Heart left ventricle (tissue), 16 donors: ENCODE measurements around the gene STOML1. TPM values are rescaled to one million over a fixed set of nuclear protein-coding genes. Genes with fewer than 3 reads are reported as not detected.
A peak's percentile ranks its signal among the peaks of the same experiment; 100 is the strongest.

Source experiments
- ATAC-seq, 4 donors: fragments of 200-7000 bp; cut with Tn5 transposase; one replicate each; pipeline ENCODE4 v1.9.1; 2020 to 2022; ENCODE audit warnings: moderate library complexity in 4 of 4, mild to moderate bottlenecking in 3 of 4, moderate number of reproducible peaks in 1 of 4
- DNase-seq, 5 donors: peaks; one replicate each; pipeline ENCODE4 v3.0.0-alpha.2; 2020
- H3K27ac ChIP-seq, 12 donors: fragments of 200-600 bp; sonication (generic) in 4 of 12; one replicate each; pipeline versions ENCODE4 v1.5.0 to v1.8.0; 2016 to 2022; ENCODE audit warnings: mild to moderate bottlenecking in 2 of 12
- H3K27me3 ChIP-seq, 9 donors: fragments of 200-600 bp; sonication (generic) in 2 of 9; one replicate each; pipeline versions ENCODE4 v1.5.1 to v1.8.0; 2016 to 2022; ENCODE audit warnings: mild to moderate bottlenecking in 3 of 9
- H3K36me3 ChIP-seq, 9 donors: fragments of 200-600 bp; sonication (generic) in 2 of 9; one replicate each; pipeline versions ENCODE4 v1.5.0 to v1.8.0; 2018 to 2022; ENCODE audit warnings: mild to moderate bottlenecking in 2 of 9
- H3K4me1 ChIP-seq, 12 donors: fragments of 200-600 bp; sonication (generic) in 4 of 12; one replicate each; pipeline versions ENCODE4 v1.5.0 to v1.8.0; 2016 to 2022; ENCODE audit warnings: mild to moderate bottlenecking in 3 of 12
- H3K4me3 ChIP-seq, 12 donors: fragments of 200-600 bp; sonication (generic) in 4 of 12; one replicate each; pipeline versions ENCODE4 v1.5.0 to v1.8.0; 2017 to 2022; ENCODE audit warnings: mild to moderate bottlenecking in 9 of 12, moderate library complexity in 4 of 12
- H3K9me3 ChIP-seq, 12 donors: fragments of 200-600 bp; sonication (generic) in 4 of 12; one replicate each; pipeline versions ENCODE4 v1.5.0 to v1.8.0; 2016 to 2022; ENCODE audit warnings: mild to moderate bottlenecking in 1 of 12
- CTCF ChIP-seq, 12 donors: fragments of 200-600 bp; sonication (generic) in 4 of 12; IDR thresholded peaks; one replicate each; pipeline versions ENCODE4 v1.5.0 to v1.8.0; 2018 to 2022; ENCODE audit warnings: antibody characterized with exemption in 12 of 12, mild to moderate bottlenecking in 5 of 12
- POLR2A ChIP-seq, 2 donors: fragments of 450-650 bp; IDR thresholded peaks; one replicate each; pipeline ENCODE4 v1.6.1; 2017; ENCODE audit warnings: antibody characterized with exemption in 2 of 2, mild to moderate bottlenecking in 2 of 2, moderate library complexity in 2 of 2
- WGBS, 4 donors: extraction: QIAGEN DNeasy Blood & Tissue Kit in 2 of 4; methylation state at CpG; one replicate each; pipeline versions ENCODE4 v1.1.5 to v1.1.7; 2013 to 2018; 5-methylcytosine and 5-hydroxymethylcytosine counted together
- intact Hi-C, 10 donors: fragments of 100-400 bp; cut with DNase I; formaldehyde crosslinking; loops; one replicate each; pipeline versions ENCODE4 v1.11.1 to v1.14.2; 2022
- polyA plus RNA-seq, 2 donors: library from polyadenylated mRNA; stranded (reverse); fragments of 200-250 nt; gene quantifications; one replicate each; pipeline ENCODE4 v1.2.3, GENCODE V29; 2013
- total RNA-seq, 9 donors: library from RNA; depleted of rRNA in 2 of 9; stranded (reverse); fragments of >200 nt in 2 of 9; fragmentation: NEBNext Ultra II Directional in 3 of 9; extraction: Animal tissue kit (Norgen Biotek cat#: 25700) in 3 of 9; gene quantifications; one replicate each; pipeline versions ENCODE4 v1.1.0 to v1.2.4, GENCODE V29; 2016 to 2023
- donor health status: ischemic (EF 13 %, LVEDD 7.1; RV severe dilation, severe dysfunction).
- donor health status: healthy with polysubstance abuse.
- donor health status: DM: no; HTN: yes; CAD: no.
- donor health status: DM: no; HTN: no; CAD: no.
- donor health status: ischemic (EF 25% LVEDD 6.9; RV normal size, moderate dysfunction).
- donor health status: ischemic (EF 25% LVEDD 5.7; RV mildly dilated, moderate dysfunction).
- donor health status: healthy.
- donor health status: DM: yes; HTN: yes; CAD: no.
- donor health status: ischemic (EF 35%, LVEDD 5.7; RV mildly dilated, moderate dysfunction).
- donor health status: nonischemic (EF 11% LVEDD 7.7; RV severe dilation, severe dysfunction).
- donor health status: DM: yes; HTN: yes; CAD: no.
- donor health status: PGD.
- donor health status: ischemic (EF 29% LVEDD 5.4; RV normal size, mild dysfunction).
- donor health status: nonischemic (EF 23%, LVEDD 6.1; RV moderate dilation, normal function).

The STOML1 gene
- total and polyA plus RNA-seq, 11 donors, result 25.0 to 41.1 (median 27.7) TPM

- DNase-seq (no peak), ATAC-seq (no peak)
- WGBS, 4 donors, result 79 to 93% (median 81%) methylated on average over 8 to 13 of the region's 13 CpGs
- Histone ChIP-seq H3K36me3 (peaks cover 0 to 33% (median 13%) of the 10 kb centered on the region in 9 donors), H3K27ac (peak overlapping the region; percentile 90 to 99 (median 96)), H3K4me1 (peaks cover 36 to 100% (median 94%) of the 10 kb centered on the region in 12 donors), H3K27me3 (no peaks in the 10 kb centered on the region), H3K4me3 (no peak overlapping the region), H3K9me3 (no peaks in the 10 kb centered on the region)
- intact Hi-C loops, result no loop called here
- TF ChIP-seq CTCF (IDR thresholded peaks at IDR 0.05) (no peak), POLR2A (IDR thresholded peaks at IDR 0.05) (no peak)
Observed at GRCh38 chr15:73985101-73985873, 6.8 kb downstream of the STOML1 start.

- H3K36me3 ChIP-seq, result peaks cover 0 to 33% (median 13%) of the 10 kb centered on the region in 9 donors
- no peak overlapping the region for H3K4me3 ChIP-seq
- H3K9me3 ChIP-seq, result no peaks in the 10 kb centered on the region
- WGBS, 4 donors, result 65 to 73% (median 72%) methylated on average over 11 to 13 of the region's 13 CpGs
- peaks cover 27 to 100% (median 85%) of the 10 kb centered on the region in 12 donors for H3K4me1 ChIP-seq
- peak overlapping the region; percentile 90 to 99 (median 96) for H3K27ac ChIP-seq
- ATAC-seq, result no peak
- H3K27me3 ChIP-seq, result no peaks in the 10 kb centered on the region
- intact Hi-C loops, result loop anchor here in 3 of 10 donors (5.0 kb wide), 2 partner anchors 58 to 333 kb away; no protein-coding TSS in a partner anchor
- DNase-seq, result peak in 1 of 5 donors; percentile 48
- TF ChIP-seq POLR2A (IDR thresholded peaks at IDR 0.05), result no peak
- no peak for TF ChIP-seq CTCF (IDR thresholded peaks at IDR 0.05)
Observed at GRCh38 chr15:73984208-73984979, 7.7 kb downstream of the STOML1 start.

GRCh38 chr15:73983773-73984172, 8.3 kb downstream of the STOML1 start:
- DNase-seq (peak in 1 of 5 donors; percentile 38), ATAC-seq (peak in 1 of 4 donors; percentile 1)
- no peaks in the 10 kb centered on the region for H3K27me3 ChIP-seq
- peak overlapping the region; percentile 90 to 99 (median 96) for H3K27ac ChIP-seq
- 93 to 98% (median 94%) methylated on average over 6 to 9 of the region's 9 CpGs for WGBS, 4 donors
- TF ChIP-seq POLR2A (IDR thresholded peaks at IDR 0.05) (no peak), CTCF (IDR thresholded peaks at IDR 0.05) (no peak)
- H3K4me1 ChIP-seq, result peaks cover 24 to 93% (median 79%) of the 10 kb centered on the region in 12 donors
- H3K36me3 ChIP-seq, result peaks cover 0 to 33% (median 13%) of the 10 kb centered on the region in 9 donors
- H3K4me3 ChIP-seq, result no peak overlapping the region
- intact Hi-C loops, result loop anchor here in 3 of 10 donors (5.0 kb wide), 2 partner anchors 59 to 334 kb away; no protein-coding TSS in a partner anchor
- H3K9me3 ChIP-seq, result no peaks in the 10 kb centered on the region
